ENCODE measurements around the gene COL15A1.

COL15A1 gene

GRCh38 chr9:99113414-99114048, 169.8 kb downstream of the COL15A1 start:
- H3K4me3 ChIP-seq (ENCODE audit: low read depth, low read length) = no peak overlapping the region
- no peak for DNase-seq (ENCODE audit: low read depth)
- TF ChIP-seq CTCF (IDR thresholded peaks at IDR 0.05; ENCODE audit: low read depth, low read length, missing control alignments) = no peak

- no peak for TF ChIP-seq CTCF (IDR thresholded peaks at IDR 0.05; ENCODE audit: low read depth, low read length, missing control alignments)
- no peak overlapping the region for H3K4me3 ChIP-seq (ENCODE audit: low read depth, low read length)
- no peak for DNase-seq (ENCODE audit: low read depth)
Observed at GRCh38 chr9:99114049-99114440, 170.3 kb downstream of the COL15A1 start.

GRCh38 chr9:99114846-99115500, 171.3 kb downstream of the COL15A1 start:
- DNase-seq (ENCODE audit: low read depth) = no peak
- no peak for TF ChIP-seq CTCF (IDR thresholded peaks at IDR 0.05; ENCODE audit: low read depth, low read length, missing control alignments)
- H3K4me3 ChIP-seq (ENCODE audit: low read depth, low read length) = no peak overlapping the region

- H3K4me3 ChIP-seq (ENCODE audit: low read depth, low read length) = no peak overlapping the region
- DNase-seq (ENCODE audit: low read depth) = no peak
- no peak for TF ChIP-seq CTCF (IDR thresholded peaks at IDR 0.05; ENCODE audit: low read depth, low read length, missing control alignments)
Observed at GRCh38 chr9:99116003-99116411, 172.3 kb downstream of the COL15A1 start.

GRCh38 chr9:99118782-99119466, 175.2 kb downstream of the COL15A1 start:
- TF ChIP-seq CTCF (IDR thresholded peaks at IDR 0.05; ENCODE audit: low read depth, low read length, missing control alignments) = no peak
- H3K4me3 ChIP-seq (ENCODE audit: low read depth, low read length) = no peak overlapping the region; the same call in 1 of the 2 replicates
- DNase-seq (ENCODE audit: low read depth) = no peak

GRCh38 chr9:99119976-99120655, 176.4 kb downstream of the COL15A1 start:
- no peak overlapping the region for H3K4me3 ChIP-seq (ENCODE audit: low read depth, low read length)
- no peak for TF ChIP-seq CTCF (IDR thresholded peaks at IDR 0.05; ENCODE audit: low read depth, low read length, missing control alignments)
- DNase-seq (ENCODE audit: low read depth) = no peak

All from GM12864 (cell line).